ENCODE data around the gene CEP70. TPM values are rescaled to one million over a fixed set of nuclear protein-coding genes. Genes with fewer than 3 reads are reported as not detected.

CEP70 gene
- total RNA-seq, 1 experiment from 2014 or later, result 64.5 TPM

GRCh38 chr3:138459619-138460535 is 134.2 kb downstream of the CEP70 start:
- POLR2A ChIA-PET, result interaction anchor here (0.5 kb wide), 1 partner anchor 78 kb away, joined by 7 read pairs; no protein-coding TSS in a partner anchor
- H3K27me3 ChIP-seq (ENCODE audit: control insufficient read depth, insufficient read depth, low read length), result no peaks in the 10 kb centered on the region
- BruUV-seq (replicated peaks), result no TSS peak
- intact Hi-C loops (cut with micrococcal nuclease; ENCODE audit: unreplicated experiment), result no loop called here
- no peak overlapping the region for H3K4me3 ChIP-seq (ENCODE audit: low read depth in 2 of 2, low read length in 2 of 2)
- H3K9me3 ChIP-seq (ENCODE audit: control insufficient read depth, insufficient read depth, low read depth, low read length), result no peaks in the 10 kb centered on the region
- no peak for TF ChIP-seq SIN3A (IDR thresholded peaks at IDR 0.05; ENCODE audit: borderline replicate concordance, insufficient read depth, low read depth, low read length)
- no peak for TF ChIP-seq TCF7L2 (IDR thresholded peaks at IDR 0.05; ENCODE audit: low read depth, low read length)
- TF ChIP-seq, protein P1, sequence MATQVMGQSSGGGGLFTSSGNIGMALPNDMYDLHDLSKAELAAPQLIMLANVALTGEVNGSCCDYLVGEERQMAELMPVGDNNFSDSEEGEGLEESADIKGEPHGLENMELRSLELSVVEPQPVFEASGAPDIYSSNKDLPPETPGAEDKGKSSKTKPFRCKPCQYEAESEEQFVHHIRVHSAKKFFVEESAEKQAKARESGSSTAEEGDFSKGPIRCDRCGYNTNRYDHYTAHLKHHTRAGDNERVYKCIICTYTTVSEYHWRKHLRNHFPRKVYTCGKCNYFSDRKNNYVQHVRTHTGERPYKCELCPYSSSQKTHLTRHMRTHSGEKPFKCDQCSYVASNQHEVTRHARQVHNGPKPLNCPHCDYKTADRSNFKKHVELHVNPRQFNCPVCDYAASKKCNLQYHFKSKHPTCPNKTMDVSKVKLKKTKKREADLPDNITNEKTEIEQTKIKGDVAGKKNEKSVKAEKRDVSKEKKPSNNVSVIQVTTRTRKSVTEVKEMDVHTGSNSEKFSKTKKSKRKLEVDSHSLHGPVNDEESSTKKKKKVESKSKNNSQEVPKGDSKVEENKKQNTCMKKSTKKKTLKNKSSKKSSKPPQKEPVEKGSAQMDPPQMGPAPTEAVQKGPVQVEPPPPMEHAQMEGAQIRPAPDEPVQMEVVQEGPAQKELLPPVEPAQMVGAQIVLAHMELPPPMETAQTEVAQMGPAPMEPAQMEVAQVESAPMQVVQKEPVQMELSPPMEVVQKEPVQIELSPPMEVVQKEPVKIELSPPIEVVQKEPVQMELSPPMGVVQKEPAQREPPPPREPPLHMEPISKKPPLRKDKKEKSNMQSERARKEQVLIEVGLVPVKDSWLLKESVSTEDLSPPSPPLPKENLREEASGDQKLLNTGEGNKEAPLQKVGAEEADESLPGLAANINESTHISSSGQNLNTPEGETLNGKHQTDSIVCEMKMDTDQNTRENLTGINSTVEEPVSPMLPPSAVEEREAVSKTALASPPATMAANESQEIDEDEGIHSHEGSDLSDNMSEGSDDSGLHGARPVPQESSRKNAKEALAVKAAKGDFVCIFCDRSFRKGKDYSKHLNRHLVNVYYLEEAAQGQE (IDR thresholded peaks at IDR 0.05; ENCODE audit: insufficient read depth in 1 of 2, low read depth in 2 of 2, low read length in 1 of 2), result no peak
- no peak for TF ChIP-seq POLR2AphosphoS5 (IDR thresholded peaks at IDR 0.05; ENCODE audit: low read depth, low read length)
- TF ChIP-seq, protein P2, sequence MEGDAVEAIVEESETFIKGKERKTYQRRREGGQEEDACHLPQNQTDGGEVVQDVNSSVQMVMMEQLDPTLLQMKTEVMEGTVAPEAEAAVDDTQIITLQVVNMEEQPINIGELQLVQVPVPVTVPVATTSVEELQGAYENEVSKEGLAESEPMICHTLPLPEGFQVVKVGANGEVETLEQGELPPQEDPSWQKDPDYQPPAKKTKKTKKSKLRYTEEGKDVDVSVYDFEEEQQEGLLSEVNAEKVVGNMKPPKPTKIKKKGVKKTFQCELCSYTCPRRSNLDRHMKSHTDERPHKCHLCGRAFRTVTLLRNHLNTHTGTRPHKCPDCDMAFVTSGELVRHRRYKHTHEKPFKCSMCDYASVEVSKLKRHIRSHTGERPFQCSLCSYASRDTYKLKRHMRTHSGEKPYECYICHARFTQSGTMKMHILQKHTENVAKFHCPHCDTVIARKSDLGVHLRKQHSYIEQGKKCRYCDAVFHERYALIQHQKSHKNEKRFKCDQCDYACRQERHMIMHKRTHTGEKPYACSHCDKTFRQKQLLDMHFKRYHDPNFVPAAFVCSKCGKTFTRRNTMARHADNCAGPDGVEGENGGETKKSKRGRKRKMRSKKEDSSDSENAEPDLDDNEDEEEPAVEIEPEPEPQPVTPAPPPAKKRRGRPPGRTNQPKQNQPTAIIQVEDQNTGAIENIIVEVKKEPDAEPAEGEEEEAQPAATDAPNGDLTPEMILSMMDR (IDR thresholded peaks at IDR 0.05), result no peak
- no peaks in the 10 kb centered on the region for H3K4me1 ChIP-seq (ENCODE audit: control insufficient read depth, insufficient read depth, low read length)
- ATAC-seq, result peak; percentile 40; the same call in 1 of the 2 replicates
- H3K36me3 ChIP-seq (ENCODE audit: control insufficient read depth, insufficient read depth, low read length), result no peaks in the 10 kb centered on the region
- in situ Hi-C loops (cut with HindIII; ENCODE audit: low pct_unique_long_range_greater_than_20kb, low sequenced_read_pairs), result no loop called here
- DNase-seq (ENCODE audit: low read depth, low spot score), result no peak
- CTCF ChIA-PET, result interaction anchor here (1.3 kb wide), 1 partner anchor 464 kb away, joined by 4 read pairs; no protein-coding TSS in a partner anchor
- H3K27ac ChIP-seq (ENCODE audit: low read length), result no peak overlapping the region

DNA sequence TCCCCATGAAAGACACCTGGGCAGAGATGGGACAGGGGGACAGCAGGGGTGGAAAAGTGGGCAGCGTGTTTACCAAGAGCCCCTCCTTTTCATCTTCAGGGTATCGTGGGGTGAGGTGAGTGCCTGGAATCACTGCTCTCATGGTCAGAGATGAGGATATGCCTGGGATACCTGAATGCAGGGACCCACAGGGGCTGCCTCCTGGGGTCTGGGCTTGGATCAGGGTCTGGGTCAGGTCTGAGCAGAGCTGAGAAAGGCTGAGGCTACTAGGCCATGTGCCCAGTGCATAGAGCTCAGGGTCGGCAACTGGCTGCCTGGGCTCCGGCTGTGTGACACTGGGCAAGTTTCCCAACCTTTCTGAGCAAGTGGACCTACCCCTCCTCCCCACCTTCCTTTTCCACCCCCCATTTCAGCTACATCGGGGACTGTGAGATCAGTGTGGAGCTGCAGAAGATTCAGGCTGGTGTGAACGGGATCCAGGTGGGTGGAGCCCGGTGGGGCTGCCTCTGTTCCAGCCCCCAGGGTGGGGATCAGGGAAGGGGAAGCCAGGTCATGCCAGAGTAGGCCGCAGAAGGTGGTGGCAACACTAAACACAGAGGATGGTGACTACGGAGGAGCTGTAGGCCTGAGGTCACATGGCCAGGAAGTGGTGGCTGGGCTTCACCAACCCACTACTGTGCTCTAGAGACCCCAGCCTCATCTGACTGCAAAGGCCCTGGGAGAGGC is 135.1 kb downstream of the CEP70 start:
- H3K9me3 ChIP-seq (ENCODE audit: control insufficient read depth, insufficient read depth, low read depth, low read length), result no peaks in the 10 kb centered on the region
- in situ Hi-C loops (cut with HindIII; ENCODE audit: low pct_unique_long_range_greater_than_20kb, low sequenced_read_pairs) (no loop called here), intact Hi-C loops (cut with micrococcal nuclease; ENCODE audit: unreplicated experiment) (no loop called here)
- no peak overlapping the region for H3K4me3 ChIP-seq (ENCODE audit: low read depth in 2 of 2, low read length in 2 of 2)
- no TSS peak for BruUV-seq (replicated peaks)
- ChIA-PET CTCF (interaction anchor here (0.6 kb wide), 1 partner anchor 446 kb away, joined by 3 read pairs; no protein-coding TSS in a partner anchor), POLR2A (interaction anchor here (0.5 kb wide), 1 partner anchor 77 kb away, joined by 7 read pairs; no protein-coding TSS in a partner anchor)
- H3K36me3 ChIP-seq (ENCODE audit: control insufficient read depth, insufficient read depth, low read length), result no peaks in the 10 kb centered on the region
- TF ChIP-seq, protein P2 (IDR thresholded peaks at IDR 0.05), result no peak
- TF ChIP-seq, protein P1 (IDR thresholded peaks at IDR 0.05; ENCODE audit: insufficient read depth in 1 of 2, low read depth in 2 of 2, low read length in 1 of 2), result no peak
- TF ChIP-seq TCF7L2 (IDR thresholded peaks at IDR 0.05; ENCODE audit: low read depth, low read length) (no peak), POLR2AphosphoS5 (IDR thresholded peaks at IDR 0.05; ENCODE audit: low read depth, low read length) (no peak), SIN3A (IDR thresholded peaks at IDR 0.05; ENCODE audit: borderline replicate concordance, insufficient read depth, low read depth, low read length) (no peak)
- H3K4me1 ChIP-seq (ENCODE audit: control insufficient read depth, insufficient read depth, low read length), result no peaks in the 10 kb centered on the region
- ATAC-seq, result no peak
- H3K27me3 ChIP-seq (ENCODE audit: control insufficient read depth, insufficient read depth, low read length), result no peaks in the 10 kb centered on the region
- H3K27ac ChIP-seq (ENCODE audit: low read length), result no peak overlapping the region
- no peak for DNase-seq (ENCODE audit: low read depth, low spot score)
